Measurements from ENCODE around the gene SQSTM1. TPM values are rescaled to one million over a fixed set of nuclear protein-coding genes. Genes with fewer than 3 reads are reported as not detected.

The SQSTM1 gene
- 27.6 and 55.0 TPM in 2 replicates for total RNA-seq (ENCODE audit: low replicate concordance)

GRCh38 chr5:179820483-179821297 is at the start of gene SQSTM1:
SQSTM1 (plus strand) TSS chr5:179820905; CDS start chr5:179820937, 32 bp downstream.
- Histone ChIP-seq H3K4me1 (peaks cover 26% of the 10 kb centered on the region), H3K9me3 (ENCODE audit: low read depth) (no peaks in the 10 kb centered on the region), H3K79me2 (ENCODE audit: low read depth) (peaks cover 21% of the 10 kb centered on the region), H3K27me3 (peaks cover 32% of the 10 kb centered on the region), H4K20me1 (ENCODE audit: low read depth) (peaks cover 33% of the 10 kb centered on the region), H2AFZ (replicated peaks) (no peak within 1 kb of the TSS), H3K4me3 (peak within 1 kb of the TSS; percentile 89), H3K4me2 (peak within 1 kb of the TSS; percentile 92), H3K9ac (peak within 1 kb of the TSS; percentile 61), H3K27ac (no peak within 1 kb of the TSS), H3F3A (ENCODE audit: low read depth) (peaks cover 25% of the 10 kb centered on the region), H3K36me3 (no peaks in the 10 kb centered on the region)
- peaks cover 38% of the 10 kb centered on the region for H3K4me1 Mint-ChIP-seq
- DNase-seq (ENCODE audit: low spot score): peak; percentile 92
- H3K9me3 Mint-ChIP-seq: peaks cover 2% of the 10 kb centered on the region
- H3K4me3 Mint-ChIP-seq: peak within 1 kb of the TSS; percentile 95
- peak within 1 kb of the TSS; percentile 69 for H3K27ac Mint-ChIP-seq
- TF ChIP-seq EZH2 (IDR thresholded peaks at IDR 0.05) (peak; percentile 35), CTCF (IDR thresholded peaks at IDR 0.05) (peak; percentile 21), EZH2phosphoT487 (IDR thresholded peaks at IDR 0.05) (no peak)
- peaks cover 16% of the 10 kb centered on the region for H3K27me3 Mint-ChIP-seq (ENCODE audit: insufficient read depth, low read depth)
- peaks cover 14% of the 10 kb centered on the region for H3K36me3 Mint-ChIP-seq

GRCh38 chr5:179771311-179771895 is 49.3 kb upstream of the SQSTM1 start:
- Histone ChIP-seq H3K4me3 (no peak overlapping the region), H3K9ac (no peak overlapping the region), H3K79me2 (ENCODE audit: low read depth) (peaks cover 11% of the 10 kb centered on the region), H3K4me2 (no peak overlapping the region), H3F3A (ENCODE audit: low read depth) (peaks cover 3% of the 10 kb centered on the region), H3K27ac (no peak overlapping the region), H4K20me1 (ENCODE audit: low read depth) (peaks cover 47% of the 10 kb centered on the region), H3K4me1 (no peaks in the 10 kb centered on the region), H3K27me3 (no peaks in the 10 kb centered on the region), H3K9me3 (ENCODE audit: low read depth) (no peaks in the 10 kb centered on the region), H3K36me3 (peaks cover 8% of the 10 kb centered on the region), H2AFZ (replicated peaks) (no peak overlapping the region)
- TF ChIP-seq EZH2 (IDR thresholded peaks at IDR 0.05) (no peak), EZH2phosphoT487 (IDR thresholded peaks at IDR 0.05) (no peak), CTCF (IDR thresholded peaks at IDR 0.05) (no peak)
- Mint-ChIP-seq H3K27me3 (ENCODE audit: insufficient read depth, low read depth) (peaks cover 2% of the 10 kb centered on the region), H3K36me3 (peaks cover 42% of the 10 kb centered on the region), H3K9me3 (no peaks in the 10 kb centered on the region), H3K27ac (no peak overlapping the region), H3K4me3 (no peak overlapping the region), H3K4me1 (peaks cover 6% of the 10 kb centered on the region)
- no peak for DNase-seq (ENCODE audit: low spot score)

- Mint-ChIP-seq H3K36me3 (peaks cover 42% of the 10 kb centered on the region), H3K4me1 (peaks cover 3% of the 10 kb centered on the region), H3K4me3 (no peak overlapping the region), H3K27ac (no peak overlapping the region), H3K27me3 (ENCODE audit: insufficient read depth, low read depth) (peaks cover 2% of the 10 kb centered on the region), H3K9me3 (no peaks in the 10 kb centered on the region)
- H3K27ac ChIP-seq: no peak overlapping the region
- H3K36me3 ChIP-seq: peaks cover 8% of the 10 kb centered on the region
- no peak overlapping the region for H3K4me3 ChIP-seq
- H3K27me3 ChIP-seq: no peaks in the 10 kb centered on the region
- H3K9ac ChIP-seq: no peak overlapping the region
- H3K79me2 ChIP-seq (ENCODE audit: low read depth): peaks cover 1% of the 10 kb centered on the region
- no peaks in the 10 kb centered on the region for H3K4me1 ChIP-seq
- H4K20me1 ChIP-seq (ENCODE audit: low read depth): peaks cover 38% of the 10 kb centered on the region
- H3K9me3 ChIP-seq (ENCODE audit: low read depth): no peaks in the 10 kb centered on the region
- peaks cover 3% of the 10 kb centered on the region for H3F3A ChIP-seq (ENCODE audit: low read depth)
- no peak for DNase-seq (ENCODE audit: low spot score)
- H2AFZ ChIP-seq (replicated peaks): no peak overlapping the region
- no peak for TF ChIP-seq EZH2phosphoT487 (IDR thresholded peaks at IDR 0.05)
- no peak for TF ChIP-seq EZH2 (IDR thresholded peaks at IDR 0.05)
- TF ChIP-seq CTCF (IDR thresholded peaks at IDR 0.05): no peak
- H3K4me2 ChIP-seq: no peak overlapping the region
Measured at GRCh38 chr5:179772351-179772750, 48.4 kb upstream of the SQSTM1 start.

All from neural progenitor cell (in vitro differentiated cells).